IPS-20b (cell line): ENCODE results near the gene FLYWCH1.

Experiments used
- H3K27ac ChIP-seq: one replicate; pipeline ENCODE4 v1.5.1; 2013; ENCODE audit warnings: low read length
- H3K27me3 ChIP-seq: 2 replicates; pipeline ENCODE4 v1.6.1; 2013; ENCODE audit warnings: mild to moderate bottlenecking, low read length, inconsistent platforms; ENCODE audit not compliant: insufficient read depth
- H3K36me3 ChIP-seq: 2 replicates; pipeline ENCODE4 v1.6.1; 2013; ENCODE audit warnings: low read depth, mild to moderate bottlenecking, inconsistent platforms, low read length, moderate library complexity; ENCODE audit not compliant: insufficient read depth
- H3K4me1 ChIP-seq: 2 replicates; pipeline ENCODE4 v1.6.1; 2013; ENCODE audit warnings: mild to moderate bottlenecking, control low read depth, inconsistent platforms, low read length, moderate library complexity; ENCODE audit not compliant: insufficient read depth
- H3K4me3 ChIP-seq: 2 replicates; pipeline ENCODE4 v1.5.1; 2013; ENCODE audit warnings: mild to moderate bottlenecking, low read length, inconsistent platforms
- H3K9ac ChIP-seq: 2 replicates; pipeline ENCODE4 v1.6.1; 2013; ENCODE audit warnings: low read depth, mild to moderate bottlenecking, inconsistent platforms, low read length, moderate library complexity
- H3K9me3 ChIP-seq: 2 replicates; pipeline ENCODE4 v1.6.1; 2013; ENCODE audit warnings: mild to moderate bottlenecking, low read depth, low read length, inconsistent platforms; ENCODE audit not compliant: insufficient read depth

Gene FLYWCH1

GRCh38 chr16:2911638-2912329 lies at the start of gene FLYWCH1:
Gene FLYWCH1 (plus strand): TSS chr16:2911931. CDS start chr16:2929686, 17,755 bp downstream.
- Histone ChIP-seq H3K4me3 (peak within 1 kb of the TSS; percentile 86), H3K4me1 (no peaks in the 10 kb centered on the region), H3K27ac (no peak within 1 kb of the TSS), H3K9me3 (no peaks in the 10 kb centered on the region), H3K9ac (peak within 1 kb of the TSS; percentile 74; the same call in 1 of the 2 replicates), H3K27me3 (peaks cover 13% of the 10 kb centered on the region), H3K36me3 (no peaks in the 10 kb centered on the region)

- H3K4me1 ChIP-seq = peaks cover 4% of the 10 kb centered on the region; the same call in 1 of the 2 replicates
- no peak overlapping the region for H3K9ac ChIP-seq
- no peak overlapping the region for H3K27ac ChIP-seq
- H3K4me3 ChIP-seq = no peak overlapping the region
- H3K36me3 ChIP-seq = no peaks in the 10 kb centered on the region
- H3K9me3 ChIP-seq = 0 out of 2 replicates have a peak, but pooled peaks cover 5% of the 10 kb centered on the region
- H3K27me3 ChIP-seq = peaks cover 54% of the 10 kb centered on the region
Observed at GRCh38 chr16:2865651-2866050, 46.1 kb upstream of the FLYWCH1 start.

- Histone ChIP-seq H3K9ac (no peak overlapping the region), H3K4me1 (peaks cover 4% of the 10 kb centered on the region; the same call in 1 of the 2 replicates), H3K9me3 (no peaks in the 10 kb centered on the region), H3K4me3 (no peak overlapping the region), H3K36me3 (no peaks in the 10 kb centered on the region), H3K27me3 (peaks cover 62% of the 10 kb centered on the region), H3K27ac (no peak overlapping the region)
Observed at GRCh38 chr16:2866431-2866830, 45.3 kb upstream of the FLYWCH1 start.

- H3K27ac ChIP-seq = no peak overlapping the region
- H3K4me1 ChIP-seq = peaks cover 4% of the 10 kb centered on the region; the same call in 1 of the 2 replicates
- H3K9me3 ChIP-seq = no peaks in the 10 kb centered on the region
- H3K9ac ChIP-seq = peak overlapping the region; percentile 80; the same call in 1 of the 2 replicates
- H3K4me3 ChIP-seq = peak overlapping the region; percentile 77
- H3K36me3 ChIP-seq = no peaks in the 10 kb centered on the region
- peaks cover 68% of the 10 kb centered on the region for H3K27me3 ChIP-seq
Observed at GRCh38 chr16:2867661-2867986, 44.1 kb upstream of the FLYWCH1 start.

GRCh38 chr16:2867987-2868789 lies 43.5 kb upstream of the FLYWCH1 start:
- H3K4me3 ChIP-seq = peak overlapping the region; percentile 77
- no peak overlapping the region for H3K27ac ChIP-seq
- no peaks in the 10 kb centered on the region for H3K36me3 ChIP-seq
- peaks cover 4% of the 10 kb centered on the region; the same call in 1 of the 2 replicates for H3K4me1 ChIP-seq
- H3K9me3 ChIP-seq = no peaks in the 10 kb centered on the region
- peaks cover 74% of the 10 kb centered on the region for H3K27me3 ChIP-seq
- peak overlapping the region; percentile 80 for H3K9ac ChIP-seq

GRCh38 chr16:2871926-2872325 lies 39.8 kb upstream of the FLYWCH1 start:
- no peak overlapping the region for H3K4me3 ChIP-seq
- H3K27me3 ChIP-seq = peaks cover 40% of the 10 kb centered on the region
- H3K4me1 ChIP-seq = peaks cover 4% of the 10 kb centered on the region; the same call in 1 of the 2 replicates
- no peak overlapping the region for H3K9ac ChIP-seq
- no peaks in the 10 kb centered on the region for H3K9me3 ChIP-seq
- H3K36me3 ChIP-seq = no peaks in the 10 kb centered on the region
- H3K27ac ChIP-seq = no peak overlapping the region

GRCh38 chr16:2874032-2874911 lies 37.5 kb upstream of the FLYWCH1 start:
- Histone ChIP-seq H3K36me3 (no peaks in the 10 kb centered on the region), H3K4me3 (no peak overlapping the region), H3K27me3 (peaks cover 34% of the 10 kb centered on the region), H3K9me3 (no peaks in the 10 kb centered on the region), H3K27ac (no peak overlapping the region), H3K9ac (no peak overlapping the region), H3K4me1 (no peaks in the 10 kb centered on the region; the same call in 1 of the 2 replicates)

- H3K4me3 ChIP-seq = no peak overlapping the region
- H3K27ac ChIP-seq = no peak overlapping the region
- no peaks in the 10 kb centered on the region for H3K36me3 ChIP-seq
- H3K9ac ChIP-seq = no peak overlapping the region
- H3K9me3 ChIP-seq = no peaks in the 10 kb centered on the region; the same call in 1 of the 2 replicates
- H3K27me3 ChIP-seq = peaks cover 31% of the 10 kb centered on the region
- no peaks in the 10 kb centered on the region; the same call in 1 of the 2 replicates for H3K4me1 ChIP-seq
Observed at GRCh38 chr16:2874912-2875362, 36.8 kb upstream of the FLYWCH1 start.

- no peaks in the 10 kb centered on the region; the same call in 1 of the 2 replicates for H3K9me3 ChIP-seq
Observed at GRCh38 chr16:2879854-2880508, 31.8 kb upstream of the FLYWCH1 start.

GRCh38 chr16:2881783-2882649 lies 29.7 kb upstream of the FLYWCH1 start:
- H3K9me3 ChIP-seq = no peaks in the 10 kb centered on the region; the same call in 1 of the 2 replicates
- peak overlapping the region; percentile 89 for H3K4me3 ChIP-seq
- H3K27ac ChIP-seq = no peak overlapping the region
- no peak overlapping the region for H3K9ac ChIP-seq
- H3K4me1 ChIP-seq = no peaks in the 10 kb centered on the region; the same call in 1 of the 2 replicates
- no peaks in the 10 kb centered on the region for H3K36me3 ChIP-seq
- peaks cover 22% of the 10 kb centered on the region; the same call in 1 of the 2 replicates for H3K27me3 ChIP-seq

More at GRCh38 chr16:2879854-2880508, 31.8 kb upstream of the FLYWCH1 start:
- Histone ChIP-seq H3K4me3 (no peak overlapping the region), H3K36me3 (no peaks in the 10 kb centered on the region), H3K9ac (no peak overlapping the region), H3K27me3 (peaks cover 22% of the 10 kb centered on the region; the same call in 1 of the 2 replicates), H3K27ac (no peak overlapping the region), H3K4me1 (no peaks in the 10 kb centered on the region; the same call in 1 of the 2 replicates)
